H1 (cell line): ENCODE measurements around the gene TMEM134. TPM values are rescaled to one million over a fixed set of nuclear protein-coding genes. Genes with fewer than 3 reads are reported as not detected.
"Not testable (repeated sequence)": the region's sequence is repeated elsewhere in the genome, so short reads cannot be mapped to it uniquely, and the experiment has no call there.

ENCODE experiments used
- CTCF ChIA-PET: fragments of 300-600 bp; sonication (Branson Sonifier 250); formaldehyde crosslinking; loops from one replicate; lab custom pipeline; 2021; ENCODE audit not compliant: partially characterized antibody; lab: Charles Lee
- POLR2A ChIA-PET: fragments of 300-600 bp; sonication (Branson Sonifier 250); formaldehyde crosslinking; loops from one replicate; lab custom pipeline; 2021; ENCODE audit warnings: inconsistent platforms; ENCODE audit not compliant: partially characterized antibody; lab: Charles Lee
- DNase-seq, 2 experiments: peaks; one replicate each; pipeline versions ENCODE4 v3.0.0 to v3.0.0-alpha.2; 2010 to 2022; ENCODE audit warnings: low spot score in 2 of 2, low read depth in 1 of 2, mixed read lengths in 1 of 2
- FAIRE-seq: peaks from 2 replicates; lab custom pipeline; 2011; peaks lifted over from hg19 to GRCh38; lab: Jason Lieb, UNC
- H2AFZ ChIP-seq: 2 replicates; pipeline ENCODE4 v1.8.1; 2012; ENCODE audit warnings: low read length, inconsistent platforms
- H2AK5ac ChIP-seq: 2 replicates; pipeline ENCODE4 v1.6.1; 2013; ENCODE audit warnings: low read depth, low read length
- H2BK120ac ChIP-seq: replicated peaks from 2 replicates; pipeline ENCODE3; 2013; ENCODE audit warnings: low read depth, low read length, inconsistent platforms
- H2BK12ac ChIP-seq: 2 replicates; pipeline ENCODE4 v1.6.1; 2013; ENCODE audit warnings: low read depth, low read length
- H2BK15ac ChIP-seq: 2 replicates; pipeline ENCODE4 v1.6.1; 2013; ENCODE audit warnings: low read length
- H2BK20ac ChIP-seq: 2 replicates; pipeline ENCODE4 v1.6.1; 2013; ENCODE audit warnings: low read length
- H2BK5ac ChIP-seq: 2 replicates; pipeline ENCODE4 v1.6.1; 2013; ENCODE audit warnings: low read depth, low read length
- H3K14ac ChIP-seq: 2 replicates; pipeline ENCODE4 v1.6.1; 2013; ENCODE audit warnings: inconsistent platforms; ENCODE audit not compliant: insufficient read length
- H3K18ac ChIP-seq: 2 replicates; pipeline ENCODE4 v1.6.1; 2013; ENCODE audit warnings: low read length; ENCODE audit errors: extremely low read depth
- H3K23ac ChIP-seq: 2 replicates; pipeline ENCODE4 v1.6.1; 2013; ENCODE audit warnings: inconsistent platforms; ENCODE audit not compliant: insufficient read length
- H3K23me2 ChIP-seq: 2 replicates; pipeline ENCODE4 v1.6.1; 2013; ENCODE audit warnings: low read depth, low read length
- H3K27ac ChIP-seq: 2 replicates; pipeline ENCODE4 v1.6.1; 2011; ENCODE audit warnings: low read depth, low read length, inconsistent platforms
- H3K27me3 ChIP-seq, 4 experiments: replicated peaks in 1 of 4; 1 replicate in 1 of 4; 2 replicates in 3 of 4; pipeline versions ENCODE4 v1.6.1 to v1.8.1; 2011 to 2013; ENCODE audit warnings: low read length in 3 of 4, mild to moderate bottlenecking in 3 of 4, inconsistent platforms in 2 of 4, mixed read lengths in 2 of 4, moderate library complexity in 1 of 4; ENCODE audit not compliant: control insufficient read depth in 3 of 4, insufficient read depth in 3 of 4; ENCODE audit errors: extremely low read depth in 1 of 4
- H3K36me3 ChIP-seq, 4 experiments: 2 replicates each; pipeline versions ENCODE4 v1.6.1 to v1.8.1; 2011 to 2013; ENCODE audit warnings: mild to moderate bottlenecking in 4 of 4, low read length in 3 of 4, moderate library complexity in 2 of 4, control low read depth in 1 of 4, inconsistent platforms in 1 of 4; ENCODE audit not compliant: insufficient read depth in 4 of 4, control insufficient read depth in 2 of 4
- H3K4ac ChIP-seq: replicated peaks from 2 replicates; pipeline ENCODE3; 2013; ENCODE audit warnings: low read length, low read depth, mixed read lengths, inconsistent platforms; ENCODE audit not compliant: insufficient read length
- H3K4me1 ChIP-seq, 4 experiments: replicated peaks in 1 of 4; 1 replicate in 1 of 4; 2 replicates in 3 of 4; pipeline versions ENCODE4 v1.6.1 to v1.8.1; 2011 to 2013; ENCODE audit warnings: low read length in 3 of 4, inconsistent platforms in 2 of 4, mixed read lengths in 1 of 4; ENCODE audit not compliant: insufficient read depth in 4 of 4, control insufficient read depth in 3 of 4
- H3K4me2 ChIP-seq, 2 experiments: 2 replicates each; pipeline versions ENCODE4 v1.6.1 to v1.8.1; 2011 to 2013; ENCODE audit warnings: low read depth in 2 of 2, low read length in 2 of 2, control low read depth in 1 of 2, inconsistent platforms in 1 of 2, mild to moderate bottlenecking in 1 of 2; ENCODE audit not compliant: insufficient read depth in 1 of 2
- H3K4me3 ChIP-seq, 4 experiments: fragments of 200-600, 300-600 bp in 1 of 4; sonication (generic), shearing (Covaris generic), sonication (Bioruptor Twin) in 1 of 4; 2 replicates each; pipeline versions ENCODE4 v1.5.1 to v1.8.1; 2011 to 2016; ENCODE audit warnings: low read length in 4 of 4, low read depth in 3 of 4, control low read depth in 2 of 4, inconsistent platforms in 2 of 4, mild to moderate bottlenecking in 2 of 4, mixed read lengths in 1 of 4, moderate library complexity in 1 of 4; ENCODE audit not compliant: insufficient read depth in 2 of 4; ENCODE audit errors: extremely low read depth in 1 of 4
- H3K56ac ChIP-seq: replicated peaks from 2 replicates; pipeline ENCODE3; 2013; ENCODE audit warnings: low read depth, mild to moderate bottlenecking, mixed read lengths, low read length, inconsistent platforms; ENCODE audit not compliant: insufficient read length
- H3K79me1 ChIP-seq: 2 replicates; pipeline ENCODE4 v1.6.1; 2013; ENCODE audit warnings: low read depth, low read length, control low read depth
- H3K79me2 ChIP-seq, 2 experiments: 2 replicates each; pipeline versions ENCODE4 v1.6.1 to v1.8.1; 2012 to 2013; ENCODE audit warnings: low read length in 2 of 2, mild to moderate bottlenecking in 2 of 2, inconsistent platforms in 1 of 2; ENCODE audit not compliant: insufficient read depth in 2 of 2, control insufficient read depth in 1 of 2
- H3K9ac ChIP-seq, 4 experiments: replicated peaks in 1 of 4; 1 replicate in 1 of 4; 2 replicates in 3 of 4; pipeline versions ENCODE4 v1.6.1 to v1.8.1; 2011 to 2013; ENCODE audit warnings: low read depth in 3 of 4, low read length in 3 of 4, control low read depth in 2 of 4, mild to moderate bottlenecking in 2 of 4, moderate library complexity in 2 of 4, inconsistent platforms in 1 of 4; ENCODE audit errors: extremely low read depth in 1 of 4
- H3K9me3 ChIP-seq, 2 experiments: 2 replicates each; pipeline versions ENCODE4 v1.6.1 to v1.8.1; 2012 to 2013; ENCODE audit warnings: mild to moderate bottlenecking in 2 of 2, moderate library complexity in 2 of 2, control low read depth in 1 of 2, inconsistent platforms in 1 of 2, low read depth in 1 of 2, low read length in 1 of 2, mixed read lengths in 1 of 2; ENCODE audit not compliant: insufficient read depth in 2 of 2
- H4K20me1 ChIP-seq, 2 experiments: replicated peaks in 1 of 2; 2 replicates each; pipeline versions ENCODE3 to v1.8.1; 2011 to 2013; ENCODE audit warnings: inconsistent platforms in 2 of 2, low read length in 2 of 2, mild to moderate bottlenecking in 1 of 2; ENCODE audit not compliant: insufficient read depth in 2 of 2, control insufficient read depth in 1 of 2
- H4K5ac ChIP-seq: 2 replicates; pipeline ENCODE4 v1.6.1; 2013; ENCODE audit warnings: low read length, low read depth, mixed read lengths, inconsistent platforms; ENCODE audit not compliant: insufficient read length
- H4K8ac ChIP-seq: 2 replicates; pipeline ENCODE4 v1.8.0; 2013; ENCODE audit warnings: mild to moderate bottlenecking, moderate library complexity, low read length, inconsistent platforms; ENCODE audit not compliant: insufficient read depth; ENCODE audit errors: extremely low read depth
- H4K91ac ChIP-seq: replicated peaks from 2 replicates; pipeline ENCODE3; 2013; ENCODE audit warnings: low read length, mixed read lengths, inconsistent platforms; ENCODE audit not compliant: insufficient read length
- WGBS, 2 experiments: shearing (Covaris generic) in 1 of 2; methylation state at CpG; one replicate each; pipeline versions ENCODE4 v1.1.6 to v1.1.7; 2013 to 2015; ENCODE audit warnings: low lambda C conversion rate in 2 of 2, mixed read lengths in 2 of 2, inconsistent platforms in 1 of 2, low coverage in 1 of 2, missing lambda C conversion rate in 1 of 2; ENCODE audit not compliant: insufficient replicate concordance in 2 of 2, insufficient coverage in 1 of 2, insufficient read length in 1 of 2; ENCODE audit errors: extremely low coverage in 1 of 2, missing lambda C conversion rate in 1 of 2; 5-methylcytosine and 5-hydroxymethylcytosine counted together
- polyA plus RNA-seq, 7 experiments: library from polyadenylated mRNA; depleted of rRNA in 3 of 7; stranded (reverse) in 5 of 7; unstranded in 2 of 7; fragments of >200 nt in 5 of 7; fragments of 200-250 nt in 2 of 7; gene quantifications; 1 replicate in 5 of 7; 2 replicates in 1 of 7; 4 replicates in 1 of 7; pipeline versions ENCODE4 v1.2.1 to v1.2.3, GENCODE V29; 2011 to 2013; ENCODE audit warnings: missing spikeins in 2 of 7, mixed read lengths in 2 of 7
- total RNA-seq: library from RNA; stranded (reverse); fragmentation: NEBNext Ultra II Directional; extraction: Animal tissue kit (Norgen Biotek cat#: 25700); gene quantifications from 2 replicates; pipeline ENCODE4 v1.2.1, GENCODE V29; 2021

TMEM134 gene
- total and polyA plus RNA-seq, 2 of the 8 experiments (the other 6 are each of a cell fraction or from before 2014, with no cell fraction given): 32.4 to 229 TPM

DNA sequence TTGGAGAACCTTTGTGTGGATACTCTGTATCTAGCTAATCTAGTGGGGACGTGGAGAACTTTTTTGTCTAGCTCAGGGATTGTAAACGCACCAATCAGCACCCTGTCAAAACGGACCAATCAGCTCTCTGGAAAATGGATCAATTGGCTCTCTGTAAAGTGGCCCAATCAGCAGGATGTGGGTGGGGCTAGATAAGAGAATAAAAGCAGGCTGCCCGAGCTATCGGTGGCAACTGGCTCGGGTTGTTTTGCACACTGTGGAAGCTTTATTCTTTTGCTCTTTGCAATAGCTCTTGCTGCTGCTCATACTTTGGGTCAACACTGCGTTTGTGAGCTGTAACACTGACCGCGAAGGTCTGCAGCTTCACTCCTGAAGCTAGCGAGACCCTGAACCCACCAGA is 7.6 kb upstream of the TMEM134 start:
- CTCF ChIA-PET: interaction anchor here (1.1 to 2.8 kb wide), 4 partner anchors 63 to 215 kb away, joined by 3 to 8 read pairs (median 6); no protein-coding TSS in a partner anchor
- H3K18ac ChIP-seq: not testable (repeated sequence)

More for the DNA sequence above, 7.6 kb upstream of the TMEM134 start:
- not testable (repeated sequence) for H2BK120ac ChIP-seq, H3K79me1 ChIP-seq, H3K4me1 ChIP-seq, FAIRE-seq, H4K8ac ChIP-seq, H3K4ac ChIP-seq, H2BK5ac ChIP-seq, H3K27me3 ChIP-seq, H3K36me3 ChIP-seq, H3K4me2 ChIP-seq, DNase-seq, H3K9ac ChIP-seq, H3K56ac ChIP-seq, H3K14ac ChIP-seq, H4K20me1 ChIP-seq, H4K5ac ChIP-seq, H2AK5ac ChIP-seq, H2AFZ ChIP-seq, H2BK20ac ChIP-seq, H3K23ac ChIP-seq, H2BK12ac ChIP-seq, H4K91ac ChIP-seq, H3K9me3 ChIP-seq, H3K79me2 ChIP-seq, H3K4me3 ChIP-seq, H2BK15ac ChIP-seq, H3K27ac ChIP-seq, H3K23me2 ChIP-seq
- POLR2A ChIA-PET: interaction anchor here (1.5 kb wide), 1 partner anchor 12 kb away, joined by 6 read pairs; no protein-coding TSS in a partner anchor
- 94% methylated on average over 10 of the region's 10 CpGs; no CpG with 5 or more reads in 1 of the 2 experiments for WGBS, 2 experiments
